Measurements from ENCODE around the gene KAT7.

Gene KAT7

GRCh38 chr17:49745175-49746139, 43.0 kb upstream of the KAT7 start:
- H3K27me3 ChIP-seq (ENCODE audit: insufficient read depth, low read depth, severe bottlenecking) = no peaks in the 10 kb centered on the region
- H3K36me3 ChIP-seq = peaks cover 14% of the 10 kb centered on the region
- DNase-seq = no peak

DNA sequence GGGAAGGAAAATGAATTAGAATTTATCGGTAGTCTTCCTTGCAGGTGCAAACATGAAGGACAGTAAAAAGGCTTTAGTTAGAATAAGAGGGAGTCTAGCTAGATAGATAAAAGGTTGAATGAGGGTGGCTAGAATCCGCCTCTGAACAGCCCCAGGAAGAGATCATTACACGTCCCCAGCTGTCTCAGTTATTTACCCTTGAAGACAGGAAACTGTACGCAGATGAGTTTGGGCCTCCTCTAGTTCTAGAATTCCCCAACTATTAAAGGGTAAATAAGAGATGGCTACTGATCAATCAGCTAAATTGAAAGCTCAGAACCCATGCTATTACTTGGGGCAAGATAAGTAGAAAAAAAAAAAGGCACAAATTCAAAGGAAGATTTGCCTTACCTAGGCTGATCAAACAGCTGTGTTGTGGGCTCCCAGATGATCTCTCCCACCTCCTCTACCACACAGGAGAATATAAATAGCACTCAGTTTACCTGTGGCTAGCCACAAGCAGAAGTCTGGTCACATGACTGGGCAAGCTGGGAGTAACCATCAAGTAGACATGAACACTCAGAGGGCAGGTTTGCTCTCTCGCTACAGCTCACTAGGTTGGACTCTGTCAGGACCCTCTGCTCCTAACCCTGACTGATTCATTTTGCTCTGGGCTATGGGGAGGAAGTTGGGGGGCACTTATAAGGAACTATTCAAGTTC, 41.5 kb upstream of the KAT7 start:
- peaks cover 14% of the 10 kb centered on the region for H3K36me3 ChIP-seq
- peak overlapping the region; percentile 20; the same call in 1 of the 2 replicates for H3K27ac ChIP-seq
- no peak for DNase-seq
- TF ChIP-seq CTCF (IDR thresholded peaks at IDR 0.05; ENCODE audit: low read depth, low read length) = no peak
- H3K9me3 ChIP-seq (ENCODE audit: severe bottlenecking) = no peaks in the 10 kb centered on the region
- no peak overlapping the region for H3K4me3 ChIP-seq (ENCODE audit: low read depth, low read length)
- no peaks in the 10 kb centered on the region for H3K27me3 ChIP-seq (ENCODE audit: insufficient read depth, low read depth, severe bottlenecking)

More at GRCh38 chr17:49745175-49746139, 43.0 kb upstream of the KAT7 start:
- Histone ChIP-seq H3K9me3 (ENCODE audit: severe bottlenecking) (no peaks in the 10 kb centered on the region), H3K4me3 (ENCODE audit: low read depth, low read length) (no peak overlapping the region), H3K27ac (no peak overlapping the region)
- no peak for TF ChIP-seq CTCF (IDR thresholded peaks at IDR 0.05; ENCODE audit: low read depth, low read length)

- TF ChIP-seq CTCF (IDR thresholded peaks at IDR 0.05; ENCODE audit: low read depth, low read length) = no peak
- Histone ChIP-seq H3K36me3 (peaks cover 17% of the 10 kb centered on the region), H3K9me3 (ENCODE audit: severe bottlenecking) (no peaks in the 10 kb centered on the region), H3K27ac (no peak overlapping the region), H3K4me3 (ENCODE audit: low read depth, low read length) (no peak overlapping the region), H3K27me3 (ENCODE audit: insufficient read depth, low read depth, severe bottlenecking) (no peaks in the 10 kb centered on the region)
- no peak for DNase-seq
Observed at GRCh38 chr17:49747632-49748031, 40.8 kb upstream of the KAT7 start.

GRCh38 chr17:49748223-49748622, 40.3 kb upstream of the KAT7 start:
- TF ChIP-seq CTCF (IDR thresholded peaks at IDR 0.05; ENCODE audit: low read depth, low read length) = no peak
- H3K4me3 ChIP-seq (ENCODE audit: low read depth, low read length) = no peak overlapping the region
- H3K36me3 ChIP-seq = peaks cover 21% of the 10 kb centered on the region
- no peak overlapping the region for H3K27ac ChIP-seq
- H3K9me3 ChIP-seq (ENCODE audit: severe bottlenecking) = no peaks in the 10 kb centered on the region
- H3K27me3 ChIP-seq (ENCODE audit: insufficient read depth, low read depth, severe bottlenecking) = no peaks in the 10 kb centered on the region
- no peak for DNase-seq

- TF ChIP-seq CTCF (IDR thresholded peaks at IDR 0.05; ENCODE audit: low read depth, low read length) = no peak
- Histone ChIP-seq H3K36me3 (peaks cover 24% of the 10 kb centered on the region), H3K27ac (no peak overlapping the region), H3K27me3 (ENCODE audit: insufficient read depth, low read depth, severe bottlenecking) (no peaks in the 10 kb centered on the region), H3K9me3 (ENCODE audit: severe bottlenecking) (no peaks in the 10 kb centered on the region), H3K4me3 (ENCODE audit: low read depth, low read length) (no peak overlapping the region)
- DNase-seq = no peak
Observed at GRCh38 chr17:49748791-49749190, 39.7 kb upstream of the KAT7 start.
